KMS-11 (cell line): ENCODE measurements around the gene ZNF532.

Experiments
- H2AFZ ChIP-seq: fragments of 200-600 bp; sonication (generic); 2 replicates; pipeline ENCODE4 v1.6.1; 2016; ENCODE audit warnings: antibody characterized with exemption, mixed run types, low read depth
- H3K27ac ChIP-seq: fragments of 200-600 bp; sonication (generic); 2 replicates; pipeline ENCODE4 v1.6.1; 2016; ENCODE audit warnings: mild to moderate bottlenecking, mixed run types
- H3K27me3 ChIP-seq: fragments of 200-600 bp; sonication (generic); 2 replicates; pipeline ENCODE4 v1.6.1; 2017; ENCODE audit warnings: mild to moderate bottlenecking, low read depth, mixed run types, moderate library complexity; ENCODE audit not compliant: insufficient read depth
- H3K36me3 ChIP-seq: fragments of 200-600 bp; sonication (generic); 2 replicates; pipeline ENCODE4 v1.6.1; 2017; ENCODE audit warnings: mild to moderate bottlenecking, mixed run types; ENCODE audit not compliant: insufficient read depth
- H3K4me1 ChIP-seq: fragments of 200-600 bp; sonication (generic); 2 replicates; pipeline ENCODE4 v1.6.1; 2016; ENCODE audit warnings: mild to moderate bottlenecking, low read depth, mixed run types; ENCODE audit not compliant: poor library complexity, severe bottlenecking
- H3K4me2 ChIP-seq: fragments of 200-600 bp; sonication (generic); 2 replicates; pipeline ENCODE4 v1.7.0; 2016; ENCODE audit warnings: mild to moderate bottlenecking, mixed run types
- H3K4me3 ChIP-seq: fragments of 200-600 bp; sonication (generic); IDR thresholded peaks from 2 replicates; pipeline ENCODE4 v1.6.1; 2017; ENCODE audit warnings: low read depth, low read length, mixed read lengths; ENCODE audit not compliant: insufficient read depth
- H3K79me2 ChIP-seq: fragments of 200-600 bp; sonication (generic); 2 replicates; pipeline ENCODE4 v1.6.1; 2016; ENCODE audit warnings: low read depth, mixed run types; ENCODE audit not compliant: insufficient read depth
- H3K9ac ChIP-seq: fragments of 200-600 bp; sonication (generic); 2 replicates; pipeline ENCODE4 v1.6.1; 2016; ENCODE audit warnings: mild to moderate bottlenecking, mixed run types
- H4K20me1 ChIP-seq: fragments of 200-600 bp; sonication (generic); 2 replicates; pipeline ENCODE4 v1.6.1; 2016; ENCODE audit warnings: mild to moderate bottlenecking, mixed run types; ENCODE audit not compliant: insufficient read depth
- CTCF ChIP-seq: fragments of 200-600 bp; sonication (generic); conservative IDR thresholded peaks from 2 replicates; pipeline ENCODE4 v1.6.1; 2017; ENCODE audit warnings: low read depth, mild to moderate bottlenecking, antibody characterized with exemption, low read length, moderate library complexity, mixed read lengths

Gene ZNF532

GRCh38 chr18:58928386-58928785 is 63.7 kb downstream of the ZNF532 start:
- no peaks in the 10 kb centered on the region for H4K20me1 ChIP-seq
- no peak overlapping the region for H3K4me3 ChIP-seq
- no peaks in the 10 kb centered on the region for H3K27me3 ChIP-seq
- no peak overlapping the region for H3K9ac ChIP-seq
- H3K79me2 ChIP-seq: no peaks in the 10 kb centered on the region
- no peak overlapping the region for H3K27ac ChIP-seq
- H3K4me2 ChIP-seq: no peak overlapping the region
- no peaks in the 10 kb centered on the region for H3K4me1 ChIP-seq
- H3K36me3 ChIP-seq: no peaks in the 10 kb centered on the region; the same call in 1 of the 2 replicates
- no peak overlapping the region for H2AFZ ChIP-seq
- TF ChIP-seq CTCF: no peak

- Histone ChIP-seq H3K27me3 (no peaks in the 10 kb centered on the region), H3K36me3 (no peaks in the 10 kb centered on the region; the same call in 1 of the 2 replicates), H3K4me2 (no peak overlapping the region), H3K9ac (no peak overlapping the region), H3K4me3 (no peak overlapping the region), H4K20me1 (no peaks in the 10 kb centered on the region), H3K79me2 (no peaks in the 10 kb centered on the region), H2AFZ (no peak overlapping the region), H3K27ac (no peak overlapping the region), H3K4me1 (no peaks in the 10 kb centered on the region)
- no peak for TF ChIP-seq CTCF
These were observed 64.5 kb downstream of the ZNF532 start for GRCh38 chr18:58929206-58929605.

- no peak overlapping the region for H3K4me3 ChIP-seq
- no peak overlapping the region for H2AFZ ChIP-seq
- H3K9ac ChIP-seq: no peak overlapping the region
- no peaks in the 10 kb centered on the region for H3K27me3 ChIP-seq
- no peaks in the 10 kb centered on the region for H4K20me1 ChIP-seq
- H3K4me2 ChIP-seq: no peak overlapping the region
- no peaks in the 10 kb centered on the region for H3K4me1 ChIP-seq
- no peak overlapping the region for H3K27ac ChIP-seq
- no peak for TF ChIP-seq CTCF
- no peaks in the 10 kb centered on the region for H3K79me2 ChIP-seq
- no peaks in the 10 kb centered on the region for H3K36me3 ChIP-seq
These were observed 69.7 kb downstream of the ZNF532 start for GRCh38 chr18:58934356-58934755.

GRCh38 chr18:58934933-58935577 is 70.4 kb downstream of the ZNF532 start:
- Histone ChIP-seq H4K20me1 (no peaks in the 10 kb centered on the region), H3K4me3 (no peak overlapping the region), H3K9ac (no peak overlapping the region), H3K4me1 (no peaks in the 10 kb centered on the region), H3K79me2 (no peaks in the 10 kb centered on the region), H3K4me2 (no peak overlapping the region), H3K36me3 (no peaks in the 10 kb centered on the region), H3K27me3 (no peaks in the 10 kb centered on the region), H2AFZ (no peak overlapping the region), H3K27ac (no peak overlapping the region)
- no peak for TF ChIP-seq CTCF
